Measurements from ENCODE around the gene DNAJB4. TPM values are rescaled to one million over a fixed set of nuclear protein-coding genes. Genes with fewer than 3 reads are reported as not detected.
"Not testable (repeated sequence)": the region's sequence is repeated elsewhere in the genome, so short reads cannot be mapped to it uniquely, and the experiment has no call there.

Gene DNAJB4
- total RNA-seq, 1 donor from 2014 or later: 95.8 TPM

DNA sequence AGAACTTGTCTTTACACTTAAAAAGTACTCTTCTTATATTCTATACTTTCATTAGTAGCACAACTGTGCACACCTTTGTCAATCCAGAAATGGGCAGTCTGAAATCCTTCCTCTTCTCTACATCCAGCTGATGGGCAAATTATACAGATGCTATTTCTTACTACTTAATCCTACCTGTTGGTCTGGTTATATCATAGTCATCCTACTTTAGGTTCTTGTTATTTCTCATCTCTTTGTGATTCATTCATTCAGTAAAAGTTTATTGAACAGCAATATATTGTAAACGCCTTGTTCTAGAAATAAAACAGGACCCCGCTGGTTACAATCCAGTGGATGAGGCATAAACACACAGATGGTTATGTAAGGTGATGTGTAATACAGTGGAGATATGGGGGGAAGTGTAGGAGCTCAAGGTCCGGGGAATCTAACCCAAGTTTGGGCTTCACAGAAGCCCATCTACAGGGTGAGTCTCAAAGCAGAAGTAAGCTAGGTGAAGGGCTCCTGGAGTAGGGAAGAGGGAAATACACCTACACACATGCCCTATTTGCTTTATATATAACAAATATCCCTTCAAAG is 14.0 kb upstream of the DNAJB4 start:
- H3K4me1 Mint-ChIP-seq (ENCODE audit: unreplicated experiment): peaks cover 5% of the 10 kb centered on the region

DNA sequence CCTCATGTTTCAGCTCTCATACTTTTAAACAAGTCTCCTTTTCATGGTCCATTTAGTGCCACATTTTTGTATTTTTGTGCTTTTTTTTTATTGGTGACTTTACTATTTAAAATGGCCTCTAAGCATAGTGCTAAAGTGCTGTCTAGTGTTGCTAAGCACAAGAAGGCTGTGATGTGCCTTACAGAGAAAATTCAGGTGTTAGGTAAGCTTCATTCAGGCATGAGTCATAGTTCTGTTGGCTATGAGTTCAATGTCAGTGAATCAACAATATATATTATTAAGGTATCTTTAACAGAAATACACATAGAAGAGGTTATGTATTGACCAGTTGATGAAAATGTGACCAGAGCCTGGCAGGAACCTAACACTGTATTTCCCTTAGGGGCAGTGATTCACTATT is 13.1 kb upstream of the DNAJB4 start:
- Mint-ChIP-seq H3K27me3 (ENCODE audit: unreplicated experiment) (no peaks in the 10 kb centered on the region), H3K4me3 (ENCODE audit: unreplicated experiment) (no peak overlapping the region), H3K36me3 (ENCODE audit: unreplicated experiment) (peaks cover 15% of the 10 kb centered on the region), H3K9me3 (ENCODE audit: unreplicated experiment) (no peaks in the 10 kb centered on the region), H3K27ac (ENCODE audit: unreplicated experiment) (no peak overlapping the region), H3K4me1 (ENCODE audit: unreplicated experiment) (peaks cover 3% of the 10 kb centered on the region)
- no peak for TF ChIP-seq CTCF (IDR thresholded peaks at IDR 0.05)
- DNase-seq (ENCODE audit: extremely low spot score, unreplicated experiment): no peak

More for the DNA sequence above, 14.0 kb upstream of the DNAJB4 start:
- Mint-ChIP-seq H3K9me3 (ENCODE audit: unreplicated experiment) (no peaks in the 10 kb centered on the region), H3K27ac (ENCODE audit: unreplicated experiment) (no peak overlapping the region), H3K36me3 (ENCODE audit: unreplicated experiment) (peaks cover 18% of the 10 kb centered on the region), H3K4me3 (ENCODE audit: unreplicated experiment) (no peak overlapping the region), H3K27me3 (ENCODE audit: unreplicated experiment) (no peaks in the 10 kb centered on the region)
- TF ChIP-seq CTCF (IDR thresholded peaks at IDR 0.05): no peak
- no peak for DNase-seq (ENCODE audit: extremely low spot score, unreplicated experiment)

GRCh38 chr1:77994117-77994705 is 10.5 kb upstream of the DNAJB4 start:
- no peak for DNase-seq (ENCODE audit: extremely low spot score, unreplicated experiment)
- H3K4me3 Mint-ChIP-seq (ENCODE audit: unreplicated experiment): no peak overlapping the region
- no peak overlapping the region for H3K27ac Mint-ChIP-seq (ENCODE audit: unreplicated experiment)
- H3K4me1 Mint-ChIP-seq (ENCODE audit: unreplicated experiment): no peaks in the 10 kb centered on the region
- TF ChIP-seq CTCF (IDR thresholded peaks at IDR 0.05): no peak
- no peaks in the 10 kb centered on the region for H3K9me3 Mint-ChIP-seq (ENCODE audit: unreplicated experiment)
- H3K27me3 Mint-ChIP-seq (ENCODE audit: unreplicated experiment): no peaks in the 10 kb centered on the region
- peaks cover 13% of the 10 kb centered on the region for H3K36me3 Mint-ChIP-seq (ENCODE audit: unreplicated experiment)

- peaks cover 3% of the 10 kb centered on the region for H3K4me1 Mint-ChIP-seq (ENCODE audit: unreplicated experiment)
These were observed 8.0 kb upstream of the DNAJB4 start for GRCh38 chr1:77996734-77997133.

GRCh38 chr1:78000536-78000935 is 4.2 kb upstream of the DNAJB4 start:
- not testable (repeated sequence) for DNase-seq (ENCODE audit: extremely low spot score, unreplicated experiment); H3K27me3 Mint-ChIP-seq (ENCODE audit: unreplicated experiment); H3K36me3 Mint-ChIP-seq (ENCODE audit: unreplicated experiment); H3K4me3 Mint-ChIP-seq (ENCODE audit: unreplicated experiment); H3K9me3 Mint-ChIP-seq (ENCODE audit: unreplicated experiment); H3K27ac Mint-ChIP-seq (ENCODE audit: unreplicated experiment)
- peaks cover 21% of the 10 kb centered on the region for H3K4me1 Mint-ChIP-seq (ENCODE audit: unreplicated experiment)

More at GRCh38 chr1:77996734-77997133, 8.0 kb upstream of the DNAJB4 start:
- no peak for DNase-seq (ENCODE audit: extremely low spot score, unreplicated experiment)
- H3K27ac Mint-ChIP-seq (ENCODE audit: unreplicated experiment): no peak overlapping the region
- peaks cover 10% of the 10 kb centered on the region for H3K36me3 Mint-ChIP-seq (ENCODE audit: unreplicated experiment)
- H3K9me3 Mint-ChIP-seq (ENCODE audit: unreplicated experiment): no peaks in the 10 kb centered on the region
- no peaks in the 10 kb centered on the region for H3K27me3 Mint-ChIP-seq (ENCODE audit: unreplicated experiment)
- TF ChIP-seq CTCF (IDR thresholded peaks at IDR 0.05): no peak
- no peak overlapping the region for H3K4me3 Mint-ChIP-seq (ENCODE audit: unreplicated experiment)

Data from osteocyte (in vitro differentiated cells).